Measurements from ENCODE around the gene UBTD2.
"Not testable (repeated sequence)": the region's sequence is repeated elsewhere in the genome, so short reads cannot be mapped to it uniquely, and the experiment has no call there.

The UBTD2 gene, protein sequence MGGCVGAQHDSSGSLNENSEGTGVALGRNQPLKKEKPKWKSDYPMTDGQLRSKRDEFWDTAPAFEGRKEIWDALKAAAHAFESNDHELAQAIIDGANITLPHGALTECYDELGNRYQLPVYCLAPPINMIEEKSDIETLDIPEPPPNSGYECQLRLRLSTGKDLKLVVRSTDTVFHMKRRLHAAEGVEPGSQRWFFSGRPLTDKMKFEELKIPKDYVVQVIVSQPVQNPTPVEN

DNA sequence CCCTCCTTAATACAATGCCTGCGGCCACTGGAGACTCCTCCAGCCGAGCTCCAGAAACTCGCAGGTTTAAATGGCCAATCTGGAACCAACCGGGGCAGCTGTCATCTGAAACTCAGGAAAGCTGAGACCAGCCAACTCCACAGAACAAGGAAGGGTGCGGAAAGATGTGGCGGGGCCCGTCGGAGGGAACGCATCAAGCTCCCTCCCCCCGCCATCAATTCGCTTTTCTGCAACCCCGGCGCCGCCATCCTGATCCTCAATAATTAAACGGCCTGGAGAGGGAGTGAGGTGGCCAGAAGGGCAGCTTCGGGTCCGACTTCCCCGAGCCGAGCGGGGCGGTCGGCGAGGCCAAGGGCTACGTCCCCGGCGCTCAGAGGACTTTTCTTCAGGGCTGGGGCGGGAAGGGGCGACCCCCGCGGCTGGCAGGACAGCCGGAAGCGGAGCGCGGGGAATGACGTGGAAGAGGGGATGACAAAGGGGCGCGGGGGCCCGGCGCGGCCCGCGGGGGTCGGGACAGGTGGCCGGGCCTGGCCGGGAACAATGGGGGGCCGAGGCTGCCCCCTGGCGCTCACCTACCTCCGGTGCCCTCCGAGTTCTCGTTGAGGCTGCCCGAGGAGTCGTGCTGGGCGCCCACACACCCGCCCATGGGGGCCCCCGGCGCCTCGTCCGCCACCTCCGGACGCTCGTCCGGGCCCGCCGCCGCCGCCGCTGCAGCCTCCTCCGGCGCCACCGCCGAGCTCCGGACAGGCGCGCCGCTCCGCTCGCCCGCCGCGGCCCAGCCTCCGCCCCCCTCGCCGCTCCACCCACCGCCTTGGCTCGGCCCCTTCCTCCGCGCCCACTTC lies at the start of gene UBTD2:
Gene UBTD2 (minus strand): TSS at position 745 of the 842 bp plus-strand sequence. CDS start 99 bp downstream, at position 646.
- DNase-seq (ENCODE audit: low spot score) = peak; percentile 88

DNA sequence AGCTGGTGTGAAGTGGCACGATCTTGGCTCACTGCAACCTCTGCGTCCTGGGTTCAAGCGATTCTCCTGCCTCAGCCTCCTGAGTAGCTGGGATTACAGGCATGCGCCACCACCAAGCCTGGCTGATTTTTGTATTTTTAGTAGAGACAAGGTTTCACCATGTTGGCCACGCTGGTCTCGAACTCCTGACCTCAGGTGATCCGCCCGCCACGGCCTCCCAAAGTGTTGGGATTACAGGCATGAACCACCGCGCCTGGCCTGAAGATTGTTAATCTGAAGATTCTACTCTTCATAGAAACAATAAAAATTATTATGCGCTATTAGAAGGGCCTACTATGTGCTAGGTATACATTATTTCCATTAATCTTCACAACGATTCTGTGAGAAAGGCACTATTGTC lies 43.3 kb upstream of the UBTD2 start:
- not testable (repeated sequence) for DNase-seq (ENCODE audit: low spot score)

DNA sequence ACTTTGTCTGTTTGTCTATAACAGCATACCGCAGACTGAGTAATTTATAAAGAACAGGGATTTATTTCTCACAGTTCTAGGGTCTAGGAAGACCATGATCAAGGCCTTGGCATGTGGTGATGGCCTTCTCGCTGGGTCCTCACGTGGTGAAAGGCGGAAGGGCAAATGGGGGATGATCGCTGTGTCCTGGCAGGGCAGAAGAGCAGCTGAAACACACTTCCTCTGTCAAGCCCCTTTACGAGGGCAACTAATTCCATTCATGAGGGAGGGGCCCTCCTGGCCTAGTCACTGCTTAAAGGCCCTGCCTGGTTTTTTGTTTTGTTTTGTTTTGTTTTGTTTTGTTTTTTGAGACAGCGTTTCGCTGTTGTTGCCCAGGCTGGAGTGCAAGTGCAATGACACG lies 41.9 kb upstream of the UBTD2 start:
- no peak for DNase-seq (ENCODE audit: low spot score)

DNA sequence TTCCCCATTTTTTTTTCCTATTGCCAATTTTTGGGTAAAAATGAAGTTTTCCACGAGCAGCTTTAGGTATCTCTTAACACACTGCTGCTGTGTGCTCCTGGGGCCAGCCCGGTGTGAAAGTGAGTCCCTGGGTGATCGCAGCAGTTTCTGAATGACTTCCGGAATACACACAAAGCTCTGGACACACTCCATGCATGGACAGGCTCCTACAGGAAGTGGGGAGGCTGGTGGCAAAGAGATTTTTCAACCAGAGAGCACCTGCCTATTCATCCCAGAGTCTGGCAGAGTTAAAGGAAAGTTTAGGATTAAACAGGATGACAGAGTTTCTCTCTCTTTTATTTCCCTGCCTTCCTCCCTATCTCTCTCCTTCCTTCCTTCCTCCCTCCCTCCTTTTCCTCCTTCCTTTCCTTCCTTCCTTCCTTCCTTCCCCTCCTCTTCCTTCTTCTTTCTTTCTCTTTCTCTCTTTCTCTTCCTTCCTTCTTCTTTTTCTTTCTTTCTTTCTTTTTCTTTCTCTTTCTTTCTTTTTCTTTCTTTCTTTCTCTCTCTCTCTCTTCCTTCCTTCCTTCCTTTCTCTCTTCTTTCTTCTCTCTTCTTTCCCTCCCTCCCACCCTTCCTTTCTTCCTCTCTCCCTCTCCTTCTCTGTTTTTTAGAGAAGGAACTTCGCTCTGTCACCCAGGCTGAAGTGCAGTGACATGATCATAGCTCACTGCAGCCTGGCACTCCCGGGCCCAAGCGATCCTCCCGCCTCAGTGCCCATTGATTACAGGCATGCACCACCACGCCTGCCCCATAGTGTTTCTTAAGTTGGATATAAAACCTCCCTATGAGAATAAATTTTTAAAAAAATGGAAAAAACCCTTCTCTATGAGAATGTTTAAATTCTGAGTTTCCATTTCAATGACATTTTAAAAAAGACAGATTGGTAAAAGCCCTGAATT lies 38.7 kb upstream of the UBTD2 start:
- DNase-seq (ENCODE audit: low spot score) = no peak

DNA sequence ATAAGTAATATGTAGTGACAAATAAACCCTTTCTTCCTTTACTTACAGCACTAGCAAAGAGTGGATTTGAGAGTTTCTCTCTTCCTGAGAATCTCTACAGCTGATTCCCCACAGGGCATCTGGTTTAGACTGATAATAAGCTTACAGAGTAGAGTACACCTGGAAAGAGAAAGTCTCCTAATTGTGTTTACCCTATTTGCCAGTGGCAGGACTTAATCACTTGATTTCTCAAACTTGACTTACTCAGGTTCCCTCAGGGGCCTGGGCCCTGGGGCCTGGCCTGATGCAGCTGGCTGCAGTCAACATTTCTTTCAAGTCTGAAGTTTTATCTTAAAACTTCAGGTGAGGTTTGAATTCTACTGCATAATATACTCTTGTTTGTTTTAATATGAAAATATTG lies 38.0 kb upstream of the UBTD2 start:
- DNase-seq (ENCODE audit: low spot score) = no peak

DNA sequence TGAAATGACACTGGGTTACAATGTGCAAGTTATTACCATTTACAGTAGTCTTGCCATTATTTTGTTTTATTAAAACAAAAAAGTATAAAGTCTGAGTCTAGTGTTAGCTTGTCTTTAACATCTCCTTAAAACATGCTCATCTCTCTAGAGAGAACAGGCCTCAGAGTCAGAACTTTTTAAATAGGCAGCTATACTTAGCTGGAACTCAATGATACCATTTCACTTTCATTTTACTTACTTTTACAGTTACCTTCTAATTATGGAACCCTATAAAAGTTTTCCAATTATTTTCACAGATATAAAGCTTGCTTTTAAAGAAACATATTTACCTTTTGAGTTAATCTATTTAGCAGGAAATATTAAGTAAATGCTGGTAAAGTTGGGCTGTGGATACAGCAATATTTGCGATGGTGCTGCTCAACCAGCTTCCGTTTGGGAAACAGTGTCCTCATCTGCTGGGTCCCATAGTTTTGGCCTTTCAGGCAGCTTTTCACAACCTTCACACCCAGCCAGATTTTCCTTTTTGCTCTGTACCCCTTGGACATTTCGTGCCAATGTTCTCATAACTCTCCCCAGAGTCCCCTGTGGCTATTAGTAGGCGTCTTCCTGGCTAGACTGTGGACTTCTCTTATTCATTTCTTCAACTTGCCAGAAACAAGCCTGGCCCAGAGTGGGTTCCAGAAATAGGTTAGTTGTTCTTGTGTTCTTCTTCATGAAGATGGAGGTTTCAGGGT lies 36.3 kb upstream of the UBTD2 start:
- DNase-seq (ENCODE audit: low spot score) = no peak

DNA sequence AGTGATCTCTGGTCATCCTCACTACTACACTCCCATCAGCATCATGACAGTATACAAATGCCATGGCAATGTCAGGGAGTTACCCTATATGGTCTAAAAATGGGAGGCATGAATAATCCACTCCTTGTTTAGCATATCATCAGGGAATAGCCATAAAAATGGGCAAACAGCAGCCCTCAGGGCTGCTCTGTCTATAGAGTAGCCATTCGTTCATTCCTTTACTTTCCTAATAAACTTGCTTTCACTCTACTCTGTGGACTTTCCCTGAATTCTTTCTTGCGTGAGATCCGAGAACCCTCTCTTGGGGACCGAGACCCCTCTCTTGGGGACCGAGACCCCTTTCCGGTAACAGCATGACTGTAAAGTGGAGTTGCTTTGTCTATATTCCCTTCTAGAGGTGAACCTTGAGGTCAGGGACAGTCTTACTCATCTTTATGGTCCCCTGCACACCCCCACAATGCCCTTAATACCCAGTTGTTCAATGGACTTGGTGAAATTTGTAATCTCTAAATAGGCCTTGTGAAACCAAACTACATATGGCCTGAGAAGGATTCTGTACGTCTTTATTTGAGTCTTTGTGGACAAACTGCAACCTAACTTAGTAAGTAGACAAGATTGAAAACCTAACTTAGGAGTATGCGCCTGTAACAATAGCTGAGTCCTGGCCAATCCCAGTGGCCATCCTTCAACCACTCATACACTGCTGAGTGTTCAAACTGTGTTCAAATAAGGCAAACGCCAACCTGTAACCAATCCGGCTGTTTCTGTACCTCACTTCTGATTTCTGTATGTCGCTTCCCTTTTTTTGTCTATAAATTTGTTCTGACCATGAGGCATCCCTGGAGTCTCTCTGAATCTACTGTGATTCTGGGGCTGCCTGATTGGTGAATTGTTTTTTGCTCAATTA lies 32.3 kb upstream of the UBTD2 start:
- no peak for DNase-seq (ENCODE audit: low spot score)

DNA sequence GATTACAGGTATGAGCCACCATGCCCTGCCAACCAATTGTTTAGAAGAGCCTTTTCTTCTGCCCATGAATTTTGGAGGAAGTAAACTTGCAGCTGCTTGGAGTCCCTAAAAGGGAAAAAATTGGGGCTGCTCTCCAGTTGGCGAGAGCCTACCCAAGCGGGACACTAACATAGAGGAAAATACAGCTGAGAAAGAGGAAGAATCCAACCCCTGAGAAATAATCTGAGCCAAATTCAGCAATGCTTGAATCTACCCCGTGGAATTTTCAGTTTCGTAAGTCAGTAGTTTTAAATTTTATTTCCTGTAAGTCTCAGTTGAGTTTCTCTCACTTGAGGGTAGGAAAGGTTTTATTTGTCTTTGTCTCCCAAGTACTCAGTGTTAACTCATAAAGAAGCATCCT lies 30.4 kb upstream of the UBTD2 start:
- no peak for DNase-seq (ENCODE audit: low spot score)

DNA sequence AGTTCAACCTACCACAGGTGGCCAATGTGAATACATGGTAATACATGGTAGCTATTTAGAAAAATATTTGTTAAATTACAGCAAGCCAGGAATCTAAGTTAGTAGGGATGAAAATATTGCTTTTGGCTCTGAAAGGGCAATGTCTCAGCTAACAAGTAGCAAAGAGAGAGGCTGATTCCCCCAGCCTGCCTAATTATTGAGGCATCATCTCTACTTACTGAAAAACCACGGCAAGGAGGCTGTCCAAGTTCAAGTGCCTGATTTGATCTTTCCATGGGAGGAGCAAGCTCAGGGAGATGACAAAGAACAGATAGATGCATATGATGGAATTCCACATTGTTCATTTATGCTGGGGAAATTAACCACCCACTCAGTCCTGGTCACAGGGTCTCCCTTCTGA lies 28.7 kb upstream of the UBTD2 start:
- DNase-seq (ENCODE audit: low spot score) = peak; percentile 44

DNA sequence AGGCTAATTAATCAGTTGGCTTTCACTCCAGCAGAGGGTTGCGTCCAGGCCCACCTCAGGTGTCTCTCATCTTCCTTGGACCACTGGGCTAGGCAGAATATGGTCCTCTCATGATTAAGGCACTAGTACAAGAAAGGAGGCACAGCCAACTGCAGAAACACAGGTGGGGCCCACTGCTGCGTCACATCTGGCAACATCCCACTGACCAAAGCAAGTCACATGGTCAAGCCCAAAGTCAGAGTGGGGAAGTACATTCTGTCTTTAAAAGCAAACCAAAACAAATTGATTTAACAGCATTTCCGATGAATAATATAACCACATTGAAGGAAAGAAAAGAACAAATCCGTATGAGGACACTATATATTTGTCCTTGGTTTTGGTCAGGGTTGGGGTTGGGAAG lies 28.0 kb upstream of the UBTD2 start:
- DNase-seq (ENCODE audit: low spot score) = no peak

DNA sequence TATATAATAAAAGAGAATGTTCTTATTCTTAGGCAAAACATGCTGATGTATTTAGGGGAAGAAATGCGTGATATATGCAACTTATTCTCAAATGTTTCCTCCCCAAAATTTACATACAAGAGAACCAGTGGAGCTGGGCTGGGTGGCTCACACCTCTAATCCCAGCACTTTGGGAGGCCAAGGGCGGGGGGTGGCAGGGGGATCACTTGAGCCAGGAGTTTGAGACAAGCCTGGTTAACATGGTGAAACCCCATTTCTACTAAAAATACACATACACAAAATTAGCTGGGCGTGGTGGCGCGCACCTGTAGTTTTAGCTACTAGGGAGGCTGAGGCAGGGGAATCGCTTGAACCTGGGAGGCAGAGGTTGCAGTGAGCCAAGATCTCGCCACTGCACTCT lies 27.5 kb upstream of the UBTD2 start:
- DNase-seq (ENCODE audit: low spot score) = no peak

DNA sequence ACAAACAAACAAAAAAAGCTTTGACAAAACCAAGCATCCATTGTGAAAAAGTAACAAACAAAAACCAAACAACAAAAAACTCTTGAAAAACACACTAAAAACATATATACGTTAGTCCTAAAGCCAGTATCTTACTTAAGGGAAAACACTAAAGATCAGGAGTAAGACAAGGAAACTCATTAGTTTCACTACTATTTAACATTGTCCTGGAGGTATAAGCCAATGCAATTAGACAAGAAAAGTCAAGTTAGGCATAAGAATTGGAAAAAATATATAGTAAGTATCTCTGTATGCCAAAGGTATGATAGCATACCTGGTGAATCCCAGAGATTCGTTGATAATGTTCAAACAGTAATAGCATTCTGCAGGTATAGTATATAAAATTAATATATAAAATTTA lies 21.8 kb upstream of the UBTD2 start:
- DNase-seq (ENCODE audit: low spot score) = no peak

DNA sequence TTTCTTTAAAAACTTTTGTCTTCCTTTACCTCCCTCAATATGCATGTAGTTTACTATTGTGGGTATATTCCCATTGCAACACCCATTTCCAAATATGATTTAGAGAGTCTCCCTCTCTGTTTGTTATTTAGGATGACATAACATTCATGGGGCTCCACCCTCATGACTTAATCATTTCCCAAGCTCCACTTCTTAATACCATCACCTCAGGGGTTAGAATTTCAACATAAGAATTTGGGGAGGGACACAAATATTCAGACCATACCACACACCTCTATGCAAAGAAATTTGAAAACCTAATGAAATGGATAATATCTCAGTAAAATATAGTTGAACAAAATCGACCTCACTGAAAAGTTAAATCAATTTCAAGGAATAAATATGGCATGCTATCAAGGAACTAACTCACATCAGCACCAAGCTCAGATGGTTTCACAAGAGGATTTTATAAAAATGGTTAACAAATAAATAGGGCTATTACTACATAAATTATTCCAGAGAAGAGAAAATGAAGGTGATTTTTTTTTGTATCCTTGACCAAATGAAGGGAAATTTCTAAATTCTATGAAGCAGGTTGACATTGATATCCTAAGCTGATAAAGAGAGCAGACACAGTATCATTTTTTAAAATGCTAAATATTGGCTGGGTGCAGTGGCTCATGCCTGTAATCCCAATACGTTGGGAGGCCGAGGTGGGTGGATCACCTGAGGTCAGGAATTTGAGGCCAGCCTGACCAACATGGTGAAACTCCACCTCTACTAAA lies 20.2 kb upstream of the UBTD2 start:
- DNase-seq (ENCODE audit: low spot score) = no peak

DNA sequence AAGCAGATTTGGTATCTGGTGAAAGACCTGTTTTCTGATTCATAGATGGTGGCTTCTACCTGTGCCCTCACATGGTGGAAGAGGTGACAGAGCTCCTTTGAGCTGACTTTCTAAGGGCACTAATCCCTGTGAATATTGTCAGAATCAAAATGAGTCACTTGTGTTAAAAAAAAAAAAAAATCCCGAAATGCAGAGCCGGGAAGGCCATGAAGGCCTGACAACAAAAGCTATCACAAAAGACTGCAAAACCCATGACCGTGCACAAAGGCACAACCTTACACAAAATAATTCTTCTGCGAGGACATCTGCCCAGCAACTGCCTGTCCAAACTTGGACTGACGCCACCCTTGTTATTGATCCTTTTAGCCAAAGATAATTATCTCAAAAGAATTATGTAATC lies 19.6 kb upstream of the UBTD2 start:
- no peak for DNase-seq (ENCODE audit: low spot score)

DNA sequence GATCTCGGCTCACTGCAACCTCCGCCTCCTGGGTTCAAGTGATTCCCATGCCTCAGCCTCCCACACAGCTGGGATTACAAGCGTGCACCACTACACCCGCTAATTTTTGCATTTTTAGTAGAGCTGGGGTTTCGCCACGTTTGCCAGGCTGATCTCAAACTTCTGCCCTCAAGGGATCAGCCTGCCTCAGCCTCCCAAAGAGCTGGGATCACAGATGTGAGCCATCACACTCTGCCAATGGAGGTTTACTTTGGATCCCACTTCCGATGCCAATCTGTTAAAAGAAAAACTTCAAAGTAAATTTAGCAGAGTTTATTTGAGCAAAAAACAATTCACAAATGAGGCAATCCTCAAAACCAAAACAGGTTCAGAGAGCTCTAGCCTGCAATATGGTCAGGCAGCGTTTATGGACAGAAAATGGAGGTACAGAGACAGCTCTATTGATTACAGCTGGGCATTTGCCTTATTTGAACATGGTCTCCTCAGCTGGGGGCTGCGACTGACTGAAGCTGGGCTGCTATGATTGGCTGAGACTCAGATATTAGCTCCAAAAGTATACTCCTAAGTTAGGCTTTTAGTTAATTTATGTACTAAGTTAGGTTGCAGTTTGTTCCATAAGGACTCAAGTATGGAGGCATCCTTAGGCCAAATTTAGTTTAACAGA lies 18.6 kb upstream of the UBTD2 start:
- DNase-seq (ENCODE audit: low spot score) = no peak

DNA sequence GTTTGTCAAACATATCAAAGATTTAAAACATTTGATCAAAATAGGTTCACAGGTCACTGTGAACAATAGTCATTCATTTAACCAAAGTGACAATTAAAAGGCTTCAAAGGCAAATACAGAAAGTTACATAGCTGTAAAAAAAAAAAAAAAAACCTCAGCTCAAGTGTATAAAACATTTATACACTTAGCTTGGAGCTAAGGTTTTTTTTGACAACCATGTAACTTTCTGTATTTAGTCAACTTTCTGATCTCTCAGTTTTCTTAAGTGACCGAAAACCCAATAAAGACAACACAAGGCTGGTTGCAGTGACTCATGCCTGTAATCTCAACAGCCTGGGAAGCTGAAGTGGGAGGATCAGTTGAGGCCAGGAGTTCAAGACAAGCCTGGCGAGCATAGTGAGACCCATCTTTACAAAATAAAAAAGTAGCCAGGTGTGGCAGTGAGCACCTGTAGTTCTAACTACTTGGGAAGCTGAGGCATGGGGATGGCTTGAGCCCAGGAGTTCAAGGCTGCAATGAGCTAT lies 16.4 kb upstream of the UBTD2 start:
- DNase-seq (ENCODE audit: low spot score) = no peak

DNA sequence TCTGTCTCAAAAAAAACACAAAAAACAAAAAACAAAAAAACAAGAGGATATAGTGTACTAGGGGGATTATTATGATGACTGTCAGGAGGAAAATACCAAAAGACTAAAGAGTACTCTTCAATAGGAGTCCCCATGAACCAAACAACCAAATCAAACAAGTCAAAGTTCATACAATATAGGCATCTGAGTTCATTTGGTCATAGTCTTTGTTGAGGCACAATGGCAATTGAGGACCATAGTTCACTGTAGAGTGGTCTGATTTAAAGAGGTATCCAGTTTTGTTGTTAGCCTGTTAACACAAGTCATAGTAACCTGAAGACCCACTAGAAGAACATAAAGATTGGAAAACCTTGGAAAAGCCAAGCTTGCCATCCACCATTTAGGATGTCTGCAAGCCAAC lies 11.3 kb upstream of the UBTD2 start:
- DNase-seq (ENCODE audit: low spot score) = no peak

DNA sequence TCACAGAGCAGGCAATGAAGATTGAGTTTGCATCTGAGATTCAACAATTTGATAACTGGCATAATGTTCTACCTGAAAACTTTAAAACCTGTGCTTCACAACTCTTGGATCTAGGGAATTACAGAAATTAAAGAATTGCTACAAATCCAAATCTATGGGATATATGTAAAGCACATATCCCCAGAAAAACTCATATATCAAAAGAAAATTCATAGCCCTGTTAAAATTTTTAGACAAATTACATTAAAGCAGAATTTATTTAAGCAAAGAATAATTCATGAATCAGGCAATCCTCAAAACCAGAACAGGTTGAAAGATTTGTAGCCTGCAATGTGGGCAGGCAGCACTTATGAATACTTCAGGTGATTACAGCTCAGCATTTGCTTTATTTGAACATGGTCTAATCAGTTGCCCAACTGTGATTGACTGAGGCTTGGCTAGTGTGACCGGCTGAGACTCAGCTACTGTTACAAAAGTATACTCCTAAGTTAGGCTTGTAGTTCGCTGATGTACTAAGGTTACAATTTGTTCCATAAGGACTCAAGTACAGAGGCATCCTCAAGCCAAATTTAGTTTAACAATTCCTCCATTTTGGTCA lies 10.3 kb upstream of the UBTD2 start:
- DNase-seq (ENCODE audit: low spot score) = no peak
